Adipocyte (in vitro differentiated cells): ENCODE measurements around the gene GPR15.

Source experiments
- DNase-seq: peaks from one replicate; pipeline ENCODE4 v3.0.0-alpha.2; 2015; ENCODE audit warnings: low read depth
- H3K27me3 ChIP-seq: replicated peaks from 2 replicates; pipeline ENCODE4 v1.7.0; 2013; ENCODE audit warnings: mild to moderate bottlenecking, low read length, moderate library complexity; ENCODE audit not compliant: control insufficient read depth, insufficient read depth
- H3K36me3 ChIP-seq: 2 replicates; pipeline ENCODE4 v1.7.0; 2013; ENCODE audit warnings: low read length, mild to moderate bottlenecking, moderate library complexity; ENCODE audit not compliant: control insufficient read depth, insufficient read depth, severe bottlenecking
- H3K4me1 ChIP-seq: 2 replicates; pipeline ENCODE4 v1.7.0; 2013; ENCODE audit warnings: mild to moderate bottlenecking, low read length, moderate library complexity; ENCODE audit not compliant: control insufficient read depth, insufficient read depth
- H3K4me3 ChIP-seq: 2 replicates; pipeline ENCODE4 v1.7.0; 2013; ENCODE audit warnings: mild to moderate bottlenecking, low read length, moderate library complexity
- H3K9ac ChIP-seq: 2 replicates; pipeline ENCODE4 v1.7.0; 2013; ENCODE audit warnings: mild to moderate bottlenecking, low read length, moderate library complexity
- H3K9me3 ChIP-seq: 2 replicates; pipeline ENCODE4 v1.7.0; 2013; ENCODE audit warnings: mild to moderate bottlenecking, low read length, moderate library complexity; ENCODE audit not compliant: control insufficient read depth

The GPR15 gene

DNA sequence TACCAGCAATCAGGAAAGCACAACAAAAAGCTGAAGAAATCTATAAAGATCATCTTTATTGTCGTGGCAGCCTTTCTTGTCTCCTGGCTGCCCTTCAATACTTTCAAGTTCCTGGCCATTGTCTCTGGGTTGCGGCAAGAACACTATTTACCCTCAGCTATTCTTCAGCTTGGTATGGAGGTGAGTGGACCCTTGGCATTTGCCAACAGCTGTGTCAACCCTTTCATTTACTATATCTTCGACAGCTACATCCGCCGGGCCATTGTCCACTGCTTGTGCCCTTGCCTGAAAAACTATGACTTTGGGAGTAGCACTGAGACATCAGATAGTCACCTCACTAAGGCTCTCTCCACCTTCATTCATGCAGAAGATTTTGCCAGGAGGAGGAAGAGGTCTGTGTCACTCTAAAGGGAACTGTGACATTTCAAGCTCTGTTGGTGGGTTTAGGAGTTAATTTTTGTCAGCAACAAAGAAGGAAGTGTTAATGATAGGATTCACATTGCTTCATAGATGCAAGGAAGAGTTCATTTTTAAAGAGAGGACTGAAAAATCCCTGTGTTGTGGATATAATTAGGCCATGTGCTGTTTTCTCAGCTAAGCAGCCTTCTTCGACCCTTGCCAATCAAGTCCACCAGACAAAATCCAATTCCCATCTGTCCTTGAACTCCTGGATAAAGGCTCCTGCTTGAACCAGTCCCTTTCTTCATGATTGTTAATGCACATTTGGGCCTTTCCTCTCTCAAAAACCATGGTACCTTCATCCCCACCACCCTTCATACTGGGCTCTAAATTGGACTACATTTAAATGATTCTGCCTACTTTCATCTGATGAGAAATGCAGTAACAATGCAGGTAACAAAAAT is 1.2 kb downstream of the GPR15 start:
- Histone ChIP-seq H3K36me3 (no peaks in the 10 kb centered on the region), H3K9me3 (no peaks in the 10 kb centered on the region), H3K4me1 (no peaks in the 10 kb centered on the region), H3K4me3 (no peak overlapping the region), H3K9ac (no peak overlapping the region), H3K27me3 (peaks cover 10% of the 10 kb centered on the region)
- DNase-seq: no peak

GRCh38 chr3:98534168-98534567 is 2.4 kb downstream of the GPR15 start:
- H3K36me3 ChIP-seq: no peaks in the 10 kb centered on the region
- no peak overlapping the region for H3K9ac ChIP-seq
- no peak overlapping the region for H3K4me3 ChIP-seq
- peaks cover 10% of the 10 kb centered on the region for H3K27me3 ChIP-seq
- H3K4me1 ChIP-seq: no peaks in the 10 kb centered on the region
- no peak for DNase-seq
- no peaks in the 10 kb centered on the region for H3K9me3 ChIP-seq

- no peak for DNase-seq
- H3K36me3 ChIP-seq: no peaks in the 10 kb centered on the region
- H3K4me1 ChIP-seq: no peaks in the 10 kb centered on the region
- peaks cover 10% of the 10 kb centered on the region for H3K27me3 ChIP-seq
- H3K9me3 ChIP-seq: no peaks in the 10 kb centered on the region
- no peak overlapping the region for H3K4me3 ChIP-seq
- H3K9ac ChIP-seq: no peak overlapping the region
These were observed 3.0 kb downstream of the GPR15 start for GRCh38 chr3:98534734-98535133.

DNA sequence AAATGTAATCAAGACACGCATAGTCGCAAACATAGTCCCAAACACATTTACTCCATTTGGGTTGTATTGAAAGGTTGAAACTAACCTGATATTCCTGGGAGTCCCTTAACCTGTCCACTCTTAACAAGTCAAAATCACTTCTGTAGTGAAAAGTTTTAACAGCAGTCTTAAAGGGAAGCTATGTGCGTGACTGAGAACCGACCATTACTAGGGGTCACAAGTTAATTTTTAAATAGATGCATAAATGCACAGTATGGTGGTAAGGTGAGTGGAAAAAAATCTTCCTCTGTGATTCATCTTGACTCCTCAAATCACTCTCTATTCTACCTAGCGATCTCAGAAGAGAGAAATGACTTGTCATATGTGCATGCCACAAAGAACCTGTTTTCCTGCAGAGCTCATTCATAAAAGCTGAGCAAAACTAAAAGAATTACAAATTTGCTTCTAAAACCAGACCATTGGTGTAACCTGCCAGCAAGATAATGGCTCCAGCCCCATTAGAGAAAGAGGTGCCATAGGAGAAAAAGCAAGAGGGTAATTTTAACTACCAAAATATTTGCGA is 4.8 kb downstream of the GPR15 start:
- Histone ChIP-seq H3K4me1 (no peaks in the 10 kb centered on the region), H3K36me3 (no peaks in the 10 kb centered on the region), H3K9ac (no peak overlapping the region), H3K27me3 (peaks cover 10% of the 10 kb centered on the region), H3K4me3 (no peak overlapping the region), H3K9me3 (no peaks in the 10 kb centered on the region)
- no peak for DNase-seq

DNA sequence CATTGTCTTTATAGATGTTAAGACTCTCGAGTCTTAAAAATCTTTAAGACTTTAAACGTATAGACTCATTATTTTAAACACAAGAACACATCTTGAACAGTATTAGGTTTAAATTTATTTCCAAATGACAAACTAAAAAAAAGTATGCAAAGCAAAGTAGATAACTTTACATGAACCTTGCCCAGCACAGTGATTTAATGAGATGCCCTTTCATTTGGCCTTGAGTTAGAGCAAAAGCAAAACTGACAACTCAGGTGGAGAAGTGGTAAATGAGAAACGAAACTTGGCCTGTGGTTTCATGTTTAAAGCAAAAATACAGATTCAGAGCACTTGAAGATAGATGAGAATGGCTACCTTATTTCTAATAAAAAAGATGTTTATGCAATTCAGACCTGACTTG is 8.6 kb downstream of the GPR15 start:
- Histone ChIP-seq H3K9me3 (no peaks in the 10 kb centered on the region), H3K9ac (no peak overlapping the region), H3K4me1 (no peaks in the 10 kb centered on the region), H3K27me3 (no peaks in the 10 kb centered on the region), H3K36me3 (no peaks in the 10 kb centered on the region), H3K4me3 (no peak overlapping the region)
- no peak for DNase-seq

DNA sequence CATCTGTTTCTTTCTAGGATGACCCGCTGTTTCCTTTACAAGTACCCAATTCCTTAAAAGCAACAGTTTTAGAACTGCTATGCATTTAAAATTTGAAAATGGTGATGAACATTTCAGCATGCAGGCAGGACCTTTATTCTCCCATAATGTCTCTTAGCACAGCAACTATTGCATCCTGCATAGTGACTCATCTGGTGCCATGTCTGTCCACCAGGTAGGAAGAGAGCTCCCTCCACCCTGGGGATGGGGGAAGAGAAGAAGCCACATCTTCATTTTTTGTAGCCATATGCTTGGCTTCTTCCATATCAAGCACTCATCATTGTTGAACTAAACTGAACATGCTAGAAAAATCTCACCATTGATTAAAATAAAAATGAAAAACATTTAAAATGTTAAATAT is 9.9 kb downstream of the GPR15 start:
- DNase-seq: no peak
- no peak overlapping the region for H3K4me3 ChIP-seq
- no peaks in the 10 kb centered on the region for H3K4me1 ChIP-seq
- no peaks in the 10 kb centered on the region for H3K9me3 ChIP-seq
- H3K27me3 ChIP-seq: no peaks in the 10 kb centered on the region
- no peaks in the 10 kb centered on the region for H3K36me3 ChIP-seq
- H3K9ac ChIP-seq: no peak overlapping the region

GRCh38 chr3:98542623-98543022 is 10.8 kb downstream of the GPR15 start:
- no peak overlapping the region for H3K9ac ChIP-seq
- no peak overlapping the region for H3K4me3 ChIP-seq

DNA sequence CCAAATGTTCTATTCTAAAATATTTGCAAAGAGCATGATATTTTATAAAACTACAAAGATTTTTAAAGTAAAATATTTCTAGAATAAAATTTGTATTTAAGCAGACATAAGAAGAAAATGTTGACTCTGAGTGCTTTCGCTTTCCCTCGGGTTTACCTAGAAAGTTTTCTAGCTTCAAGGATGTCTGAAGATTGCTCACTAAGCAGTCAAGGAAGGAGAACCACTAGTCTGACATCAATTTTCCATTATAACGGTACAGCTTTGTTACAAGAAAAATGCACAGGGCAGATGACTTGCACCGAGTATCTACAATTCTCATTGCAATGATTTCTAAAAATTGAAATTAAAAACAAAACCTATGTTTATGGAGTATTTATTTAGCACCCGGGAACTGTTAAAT is 14.2 kb downstream of the GPR15 start:
- Histone ChIP-seq H3K9me3 (no peaks in the 10 kb centered on the region), H3K4me3 (no peak overlapping the region), H3K4me1 (no peaks in the 10 kb centered on the region), H3K36me3 (no peaks in the 10 kb centered on the region), H3K27me3 (peaks cover 2% of the 10 kb centered on the region), H3K9ac (no peak overlapping the region)
- no peak for DNase-seq

More at GRCh38 chr3:98542623-98543022, 10.8 kb downstream of the GPR15 start:
- Histone ChIP-seq H3K36me3 (no peaks in the 10 kb centered on the region), H3K27me3 (no peaks in the 10 kb centered on the region), H3K4me1 (no peaks in the 10 kb centered on the region), H3K9me3 (no peaks in the 10 kb centered on the region)
- no peak for DNase-seq

DNA sequence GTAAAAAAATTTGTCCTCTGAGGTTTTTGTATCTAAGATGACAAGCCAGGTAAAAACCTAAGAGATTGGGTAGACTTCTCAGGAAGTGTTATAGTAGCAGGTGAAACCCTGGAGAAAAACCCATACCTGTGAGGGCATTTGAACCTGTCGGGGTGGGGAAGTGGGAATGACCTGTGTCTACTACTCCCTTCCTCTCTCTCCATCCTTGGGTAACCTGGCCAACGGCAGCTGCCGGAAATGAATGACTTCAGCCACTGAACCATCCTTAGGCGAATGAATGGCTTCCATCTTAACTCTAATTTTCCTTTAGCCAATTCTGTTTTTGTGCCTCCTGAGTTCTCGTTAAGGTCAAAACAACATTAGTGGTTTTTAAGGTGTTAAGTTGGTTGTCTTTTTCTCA is 16.8 kb downstream of the GPR15 start:
- no peaks in the 10 kb centered on the region for H3K9me3 ChIP-seq
- no peaks in the 10 kb centered on the region for H3K36me3 ChIP-seq
- DNase-seq: no peak
- H3K4me1 ChIP-seq: no peaks in the 10 kb centered on the region
- H3K27me3 ChIP-seq: peaks cover 4% of the 10 kb centered on the region
- no peak overlapping the region for H3K4me3 ChIP-seq
- no peak overlapping the region for H3K9ac ChIP-seq

- Histone ChIP-seq H3K4me3 (no peak overlapping the region), H3K4me1 (no peaks in the 10 kb centered on the region), H3K9me3 (no peaks in the 10 kb centered on the region), H3K27me3 (peaks cover 4% of the 10 kb centered on the region), H3K9ac (no peak overlapping the region), H3K36me3 (no peaks in the 10 kb centered on the region)
- DNase-seq: no peak
These were observed 19.1 kb downstream of the GPR15 start for GRCh38 chr3:98550833-98551232.

DNA sequence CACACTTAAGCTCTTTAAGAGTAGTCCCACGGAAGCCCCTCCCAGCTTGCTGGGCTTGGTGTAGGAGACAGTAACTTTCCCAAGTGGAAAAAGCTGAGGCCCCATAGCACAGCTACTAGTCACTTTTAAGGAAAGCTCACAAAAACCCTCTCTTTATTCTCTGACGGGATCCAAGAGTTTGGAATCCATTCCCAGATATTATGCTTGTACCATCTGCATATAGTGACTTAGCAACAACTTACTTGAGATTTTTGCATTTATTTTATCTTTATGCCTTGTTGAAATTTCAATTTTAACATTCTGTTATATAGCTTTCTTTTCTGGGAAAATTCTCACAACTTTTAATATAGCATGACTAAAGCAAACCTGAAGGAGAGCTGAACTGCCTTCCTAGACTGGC is 19.5 kb downstream of the GPR15 start:
- Histone ChIP-seq H3K4me1 (no peaks in the 10 kb centered on the region), H3K36me3 (no peaks in the 10 kb centered on the region), H3K9me3 (no peaks in the 10 kb centered on the region), H3K9ac (no peak overlapping the region), H3K4me3 (no peak overlapping the region), H3K27me3 (peaks cover 4% of the 10 kb centered on the region)
- no peak for DNase-seq
